ENCODE results near the gene LIFR. TPM values are rescaled to one million over a fixed set of nuclear protein-coding genes. Genes with fewer than 3 reads are reported as not detected.

The LIFR gene
- polyA plus RNA-seq, 2 of the 4 experiments (the other 2 are of a cell fraction), result 3.8 to 7.9 TPM

- no peak for TF ChIP-seq REST (IDR thresholded peaks at IDR 0.05)
Measured at GRCh38 chr5:38598296-38598993, 42.0 kb upstream of the LIFR start (continued).

- 83% methylated on average over 2 of the region's 2 CpGs for WGBS (ENCODE audit: missing lambda C conversion rate)
- ChIA-PET CTCF (interaction anchor here (1.1 to 1.4 kb wide), 3 partner anchors 56 to 205 kb away, joined by 3 to 6 read pairs (median 3); no protein-coding TSS in a partner anchor), POLR2A (no interaction called here)
- no peak for DNase-seq (ENCODE audit: low read depth in 1 of 2, low spot score in 1 of 2)
- Histone ChIP-seq H3K27ac (no peak overlapping the region), H3K9me3 (no peaks in the 10 kb centered on the region), H3K4me1 (peaks cover 45% of the 10 kb centered on the region), H3K4me3 (no peak overlapping the region), H3K4me2 (no peak overlapping the region)
- no peak for ATAC-seq
- no peak for TF ChIP-seq CHD4 (IDR thresholded peaks at IDR 0.05; ENCODE audit: borderline replicate concordance)
- no peak for TF ChIP-seq MYC (IDR thresholded peaks at IDR 0.05; ENCODE audit: borderline replicate concordance, low read length)
- no peak for TF ChIP-seq ZC3H11A (IDR thresholded peaks at IDR 0.05)
- no peak for TF ChIP-seq HDAC2 (IDR thresholded peaks at IDR 0.05)
- no peak for TF ChIP-seq KDM1A (IDR thresholded peaks at IDR 0.05; ENCODE audit: low read depth)
- TF ChIP-seq RFX5 (IDR thresholded peaks at IDR 0.05), result no peak
- no peak for FAIRE-seq
Measured at GRCh38 chr5:38596981-38597380, 40.5 kb upstream of the LIFR start.

- no peaks in the 10 kb centered on the region for H3K9me3 ChIP-seq
- WGBS (ENCODE audit: missing lambda C conversion rate), result 76% methylated on average over 5 of the region's 5 CpGs
- H3K4me1 ChIP-seq, result peaks cover 27% of the 10 kb centered on the region
- TF ChIP-seq E2F6 (IDR thresholded peaks at IDR 0.05; ENCODE audit: borderline replicate concordance, low read depth) (no peak), MAFK (IDR thresholded peaks at IDR 0.05; ENCODE audit: partially characterized antibody) (no peak), SMC3 (IDR thresholded peaks at IDR 0.05) (no peak), RFX5 (IDR thresholded peaks at IDR 0.05) (no peak), MYC (IDR thresholded peaks at IDR 0.05; ENCODE audit: borderline replicate concordance, low read length) (no peak), EHF (CRISPR knock-in tag; IDR thresholded peaks at IDR 0.05) (no peak), CTCF (IDR thresholded peaks at IDR 0.05) (no peak), PHF8 (IDR thresholded peaks at IDR 0.05; ENCODE audit: borderline replicate concordance, low read depth) (no peak), USF2 (IDR thresholded peaks at IDR 0.05) (no peak), KDM5A (IDR thresholded peaks at IDR 0.05) (no peak), RAD21 (conservative IDR thresholded peaks at IDR 0.05 in 1 of 2, IDR thresholded peaks at IDR 0.05 in 1 of 2) (no peak), ZSCAN20 (CRISPR knock-in tag; IDR thresholded peaks at IDR 0.05) (no peak), ATOH8 (CRISPR knock-in tag; IDR thresholded peaks at IDR 0.05; ENCODE audit: low read depth) (no peak), CBX8 (IDR thresholded peaks at IDR 0.05) (no peak), NPAS2 (CRISPR knock-in tag; IDR thresholded peaks at IDR 0.05; ENCODE audit: borderline replicate concordance) (no peak), RCOR1 (IDR thresholded peaks at IDR 0.05; ENCODE audit: low read depth, low read length) (no peak)
- CTCF ChIA-PET, result no interaction called here
- ATAC-seq, result no peak
- H3K4me2 ChIP-seq, result no peak overlapping the region
- H3K27ac ChIP-seq, result 0 out of 6 replicates have a peak overlapping the region, but pooled peaks of 1 of the 2 experiments have one; percentile 5
- peak in 1 of 2 experiments; percentile 7 for DNase-seq (ENCODE audit: low read depth in 1 of 2, low spot score in 1 of 2)
- H3K4me3 ChIP-seq, result no peak overlapping the region
- POLR2A ChIA-PET, result no interaction called here
- FAIRE-seq, result no peak
Measured at GRCh38 chr5:38595132-38595745, 38.8 kb upstream of the LIFR start.

Data from A549 (cell line).